NCI-H2171 (cell line): ENCODE results near the gene RILP.

ENCODE experiments used
- DNase-seq: peaks from one replicate; lab custom pipeline; 2025; lab: John Stamatoyannopoulos, UW

The RILP gene

GRCh38 chr17:1604831-1605528, 44.7 kb downstream of the RILP start:
- no peak for DNase-seq

GRCh38 chr17:1601571-1601970, 48.1 kb downstream of the RILP start:
- DNase-seq: no peak

DNA sequence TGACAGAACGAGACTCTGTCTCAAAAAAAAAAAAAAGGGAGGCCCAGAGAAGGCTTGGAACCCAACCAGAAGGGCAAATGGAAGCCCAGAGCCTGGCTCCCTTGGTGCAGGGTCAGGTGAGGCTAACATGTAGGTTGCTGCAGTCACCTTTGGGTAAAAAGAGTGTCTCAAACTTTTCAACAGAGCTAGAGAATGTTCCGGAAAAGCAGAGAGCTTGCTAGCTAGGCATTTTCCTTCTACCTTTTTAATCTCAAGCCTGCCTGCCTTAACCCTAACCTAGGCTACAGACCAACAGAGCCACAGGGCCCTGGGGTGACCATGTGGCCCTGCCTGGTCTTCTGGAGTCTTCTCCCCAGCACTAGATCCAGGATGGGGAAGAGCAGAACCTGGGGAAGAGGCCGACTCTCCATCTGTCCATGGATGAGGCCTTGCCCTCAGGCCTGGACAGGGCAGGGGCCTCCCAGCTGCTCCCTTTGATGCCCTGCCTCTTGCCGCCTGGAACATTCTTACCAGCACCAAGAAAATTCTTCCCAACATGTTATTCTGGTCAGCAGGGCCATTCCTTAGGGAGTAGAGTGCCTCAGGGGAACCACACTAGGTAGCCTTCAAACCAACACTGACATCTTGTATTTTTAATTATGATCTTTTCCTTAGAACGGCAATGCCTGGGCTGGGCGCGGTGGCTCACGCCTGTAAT, 51.1 kb downstream of the RILP start:
- DNase-seq: no peak

- no peak for DNase-seq
These were observed 51.8 kb downstream of the RILP start for GRCh38 chr17:1597861-1598342.
